GM19025 (cell line): ENCODE data around the gene MIPOL1.
"Not testable (repeated sequence)": the region's sequence is repeated elsewhere in the genome, so short reads cannot be mapped to it uniquely, and the experiment has no call there.

Source experiments
- ATAC-seq: cut with Tn5 transposase; IDR thresholded peaks from one replicate; pipeline ENCODE4 v1.9.1; 2021; ENCODE audit warnings: mild to moderate bottlenecking, low read depth, moderate library complexity; ENCODE audit not compliant: unreplicated experiment

The MIPOL1 gene

DNA sequence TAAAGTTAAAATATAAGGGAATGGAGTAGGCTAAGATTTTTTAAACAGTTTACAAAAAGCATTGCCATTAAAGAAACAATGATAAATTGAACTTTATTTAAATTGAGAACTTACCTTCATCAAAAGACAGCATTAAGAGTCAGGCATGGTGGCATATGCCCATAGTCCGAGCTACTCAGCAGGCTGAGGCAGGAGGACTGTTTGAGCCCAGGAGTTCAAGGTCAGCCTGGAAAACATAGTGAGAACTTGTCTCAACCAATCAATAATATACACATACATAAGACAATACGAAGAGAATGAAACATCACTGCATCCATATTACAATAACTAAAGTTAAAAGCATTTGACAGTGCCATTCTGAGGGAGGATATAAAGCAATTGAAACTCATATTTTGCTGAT lies 299.7 kb downstream of the MIPOL1 start:
- no peak for ATAC-seq

GRCh38 chr14:37501877-37502276 lies 304.1 kb downstream of the MIPOL1 start:
- ATAC-seq: no peak

- ATAC-seq: no peak
These were observed 310.8 kb downstream of the MIPOL1 start for GRCh38 chr14:37508503-37508902.

DNA sequence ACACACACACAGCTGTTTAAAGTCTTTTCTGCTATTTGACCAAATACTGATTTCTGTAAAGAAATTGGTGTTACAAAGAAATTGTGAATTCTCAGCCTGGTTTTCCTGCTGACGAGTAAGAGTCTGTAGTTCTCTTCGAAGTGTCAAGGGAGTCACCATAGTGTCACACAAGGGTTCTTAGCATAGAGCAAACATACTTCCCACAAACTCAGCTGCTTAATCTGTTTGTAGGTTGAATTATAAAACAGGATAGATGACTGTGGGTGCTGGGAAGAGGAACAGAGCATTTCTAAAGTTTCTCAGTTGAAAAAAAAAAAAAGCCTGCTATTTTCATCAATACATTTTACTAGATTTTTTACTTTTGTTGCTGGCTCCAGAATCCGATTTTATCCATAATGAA lies 314.4 kb downstream of the MIPOL1 start:
- no peak for ATAC-seq

DNA sequence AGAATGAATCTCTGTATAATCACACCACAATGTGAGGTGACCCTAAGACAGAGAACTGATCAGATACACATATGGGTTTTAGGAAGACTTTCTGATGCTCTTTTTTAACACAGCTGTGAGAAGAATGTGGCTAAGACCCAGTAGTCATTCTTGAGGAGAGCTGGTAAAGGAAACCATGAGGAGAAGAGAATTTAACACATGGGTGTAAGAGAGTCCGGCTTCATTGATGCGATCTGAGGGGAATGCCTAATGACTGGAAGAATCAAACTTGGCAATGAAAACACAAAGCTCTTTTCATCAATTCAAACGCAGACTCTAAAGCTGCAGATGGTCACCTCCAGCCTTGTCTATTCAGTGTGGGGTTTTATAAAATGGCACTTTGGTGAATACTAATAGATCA lies 318.0 kb downstream of the MIPOL1 start:
- ATAC-seq: no peak

DNA sequence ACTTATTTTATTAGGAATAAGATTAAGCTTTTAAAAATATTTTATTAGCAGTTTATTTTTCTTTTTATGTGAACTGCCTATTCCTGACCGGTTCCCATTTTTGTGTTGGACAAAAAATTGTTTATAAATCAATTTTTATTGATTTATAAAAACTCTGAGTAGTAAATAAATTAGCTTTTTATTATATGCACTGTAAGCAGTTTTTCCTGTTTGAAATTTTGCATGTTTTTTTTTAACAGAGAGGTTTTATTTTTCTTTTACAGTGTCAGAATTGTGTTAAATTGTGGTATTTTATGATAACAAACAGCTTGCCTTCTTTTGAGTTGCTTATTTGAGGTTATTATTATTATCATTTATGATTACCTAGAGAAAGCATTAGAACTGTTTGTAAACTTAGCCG lies 329.3 kb downstream of the MIPOL1 start:
- no peak for ATAC-seq

DNA sequence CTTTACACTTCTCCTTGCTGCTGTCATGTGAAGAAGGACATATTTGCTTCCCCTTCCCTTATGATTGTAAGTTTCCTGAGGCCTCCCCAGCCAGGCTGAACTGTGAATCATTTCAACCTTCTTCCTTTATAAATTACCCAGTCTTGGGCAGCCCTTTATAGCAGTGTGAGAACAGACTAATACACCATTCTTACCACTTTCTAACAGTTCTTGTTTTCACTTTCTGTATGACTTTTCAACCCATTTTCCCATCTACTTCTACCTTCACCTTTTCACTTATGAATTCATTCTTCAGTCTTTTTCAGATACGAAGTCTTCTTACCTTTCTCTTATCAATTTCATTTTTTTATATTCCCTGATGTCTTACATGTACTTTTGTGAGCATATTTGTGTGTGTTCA lies 342.3 kb downstream of the MIPOL1 start:
- ATAC-seq: no peak

DNA sequence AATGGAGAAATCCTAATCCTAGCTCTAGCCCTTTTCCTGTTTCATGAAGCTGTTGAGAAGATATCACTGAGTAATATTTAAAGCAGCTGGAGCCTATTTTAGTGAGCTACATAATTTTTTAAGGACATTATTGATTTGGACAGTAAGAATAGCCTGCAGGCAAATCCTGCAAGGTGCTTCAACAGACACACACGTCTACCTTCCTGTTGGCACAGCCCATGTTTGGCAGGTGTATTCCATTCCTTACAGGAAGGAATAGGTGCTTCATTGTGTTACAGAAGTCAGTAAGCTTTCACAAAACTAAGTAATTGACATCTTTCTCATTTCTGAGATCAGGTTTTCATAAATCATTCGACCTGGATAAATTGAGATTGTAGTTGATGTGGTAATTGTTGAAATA lies 346.7 kb downstream of the MIPOL1 start:
- ATAC-seq: no peak

- no peak for ATAC-seq
These were observed 347.4 kb downstream of the MIPOL1 start for GRCh38 chr14:37545174-37545573.

- ATAC-seq: no peak
These were observed 349.1 kb downstream of the MIPOL1 start for GRCh38 chr14:37546621-37547447.

DNA sequence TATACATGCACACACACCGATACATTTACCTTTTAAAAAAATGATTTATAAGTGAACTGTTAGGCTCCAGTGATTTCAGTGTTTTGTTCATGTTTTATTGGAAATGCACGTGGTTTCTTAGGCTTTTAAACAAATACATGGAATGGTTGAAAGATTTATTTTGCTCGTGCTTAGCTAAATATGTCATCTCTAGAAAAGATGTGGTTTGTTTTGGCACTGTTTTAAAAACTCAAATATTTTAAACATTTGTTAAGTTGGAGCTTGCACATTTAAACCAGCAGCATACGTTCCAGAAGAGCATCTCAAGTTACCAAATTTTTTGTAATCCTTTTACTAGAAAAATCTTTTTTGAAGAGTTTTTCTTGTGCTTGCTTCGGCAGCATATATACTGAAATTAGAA lies 352.8 kb downstream of the MIPOL1 start:
- no peak for ATAC-seq

GRCh38 chr14:37551119-37551518 lies 353.4 kb downstream of the MIPOL1 start:
- no peak for ATAC-seq

DNA sequence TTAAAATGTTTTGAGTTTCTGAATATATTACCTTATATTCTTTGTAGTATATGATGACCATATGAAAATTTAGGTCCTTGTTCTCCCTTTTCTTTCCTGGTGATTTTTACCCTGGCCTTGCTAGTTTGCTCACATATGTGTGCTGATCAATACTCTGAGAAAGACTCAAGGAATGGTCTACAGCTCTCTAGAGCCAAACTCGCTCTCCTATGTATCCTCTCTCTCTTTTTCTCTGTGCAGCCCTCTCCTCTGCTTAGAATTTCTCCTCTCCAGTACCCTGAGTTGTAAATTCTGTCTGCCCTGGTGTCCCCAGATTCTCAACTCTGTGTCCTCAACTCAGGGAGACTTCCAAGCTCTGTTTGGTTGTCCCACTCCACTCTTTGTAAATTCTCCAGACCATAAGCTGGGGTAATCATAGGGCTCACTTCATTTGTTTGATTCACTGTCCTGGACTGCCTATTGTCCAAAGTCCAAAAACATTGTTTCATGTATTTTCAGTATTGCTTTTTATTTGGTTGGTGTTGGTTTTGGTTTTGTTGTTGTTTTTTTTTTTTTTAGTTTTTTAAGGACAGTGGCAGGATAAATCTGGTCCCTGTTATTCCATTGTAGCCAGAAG lies 356.3 kb downstream of the MIPOL1 start:
- ATAC-seq: no peak

GRCh38 chr14:37555596-37555995 lies 357.9 kb downstream of the MIPOL1 start:
- ATAC-seq: not testable (repeated sequence)

DNA sequence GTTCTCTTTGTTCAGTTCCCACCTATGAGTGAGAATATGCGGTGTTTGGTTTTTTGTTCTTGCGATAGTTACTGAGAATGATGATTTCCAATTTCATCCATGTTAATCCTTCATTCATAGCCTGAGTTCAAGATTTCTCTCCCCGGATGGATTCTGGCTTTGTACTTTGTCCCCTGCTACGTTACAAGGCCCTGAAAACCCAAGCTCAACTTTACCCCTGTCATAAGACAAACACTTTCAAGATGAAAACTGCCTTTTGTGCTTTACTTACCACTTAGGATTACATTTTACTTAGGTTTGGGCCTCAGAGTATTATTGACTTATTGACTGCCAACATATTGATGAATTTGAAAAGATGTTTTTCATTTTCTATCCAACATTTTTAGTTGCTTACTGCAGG lies 361.0 kb downstream of the MIPOL1 start:
- no peak for ATAC-seq

GRCh38 chr14:37559386-37559785 lies 361.6 kb downstream of the MIPOL1 start:
- no peak for ATAC-seq

DNA sequence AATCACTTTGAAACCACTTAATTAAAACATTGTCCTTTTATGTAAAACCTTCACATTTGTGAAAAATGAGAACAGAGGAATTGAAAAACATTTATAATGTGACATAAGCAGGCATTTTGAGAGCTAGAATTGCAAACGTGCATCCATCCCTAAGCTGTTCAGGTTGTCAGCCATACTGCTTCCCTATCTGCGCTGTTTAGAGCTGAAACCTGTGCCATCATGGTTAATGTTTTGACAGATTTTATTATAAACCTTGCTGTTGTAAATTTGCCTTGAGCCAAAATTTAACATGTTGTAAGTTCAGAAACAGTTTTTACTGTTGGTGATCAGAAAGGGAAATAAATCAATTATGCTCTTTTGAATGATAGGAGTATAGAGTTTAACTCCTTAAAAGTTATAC lies 365.5 kb downstream of the MIPOL1 start:
- no peak for ATAC-seq

DNA sequence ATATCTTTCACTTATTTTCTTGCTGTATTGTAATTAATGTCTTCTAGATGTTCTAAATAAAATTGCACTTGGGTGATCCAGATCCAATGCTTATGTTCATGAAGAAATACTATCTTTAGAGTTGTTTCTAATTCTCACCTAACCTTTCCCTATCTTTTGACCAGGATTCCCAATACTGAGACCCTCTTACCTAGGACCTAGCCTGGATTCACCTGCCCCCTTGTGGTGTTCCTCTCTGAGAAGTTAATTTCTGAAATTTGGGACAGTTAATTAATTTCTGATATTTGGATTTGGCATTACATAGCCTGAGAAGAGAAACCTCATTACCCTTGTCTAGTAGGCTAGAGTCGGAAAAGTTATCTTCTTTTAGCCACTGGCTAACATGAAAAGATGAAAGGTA lies 367.8 kb downstream of the MIPOL1 start:
- ATAC-seq: no peak

GRCh38 chr14:37566811-37567371 lies 369.2 kb downstream of the MIPOL1 start:
- ATAC-seq: no peak

- ATAC-seq: no peak
These were observed 372.0 kb downstream of the MIPOL1 start for GRCh38 chr14:37569729-37570128.

GRCh38 chr14:37571391-37571790 lies 373.7 kb downstream of the MIPOL1 start:
- ATAC-seq: no peak

DNA sequence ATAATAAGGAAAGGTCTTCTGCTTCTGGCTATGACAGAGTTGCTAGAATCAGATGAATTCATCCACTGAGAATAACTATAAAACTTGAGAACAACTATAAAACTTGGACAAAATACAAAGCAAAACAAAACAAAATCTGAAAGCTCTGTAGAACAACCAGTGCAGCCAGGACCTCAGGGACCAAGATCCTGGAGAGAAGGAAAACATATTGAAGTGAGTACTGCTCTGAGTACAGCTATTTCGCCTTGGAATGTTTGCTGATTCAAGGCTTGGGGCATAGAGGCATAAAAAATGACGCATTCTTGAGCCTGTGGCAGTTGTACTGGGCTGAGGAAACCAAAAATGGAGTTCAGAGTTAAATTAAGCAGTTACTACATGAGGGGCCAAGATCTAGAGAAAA lies 375.6 kb downstream of the MIPOL1 start:
- ATAC-seq: no peak
